NB4 (cell line): Measurements from ENCODE around the gene CLIC5.
"Not testable (repeated sequence)": the region's sequence is repeated elsewhere in the genome, so short reads cannot be mapped to it uniquely, and the experiment has no call there.

Experiments used
- DNase-seq: peaks from one replicate; pipeline ENCODE4 v3.0.0; 2010; ENCODE audit warnings: low read depth
- H3K4me3 ChIP-seq: one replicate; pipeline ENCODE4 v1.5.1; 2011; ENCODE audit warnings: mild to moderate bottlenecking, low read depth, low read length, moderate library complexity
- CTCF ChIP-seq: IDR thresholded peaks from one replicate; pipeline ENCODE4 v1.5.1; 2012; ENCODE audit warnings: low read depth, low read length
- MAX ChIP-seq: IDR thresholded peaks from 2 replicates; pipeline ENCODE4 v1.6.1; 2011; ENCODE audit warnings: low read depth, low read length
- MYC ChIP-seq: IDR thresholded peaks from 2 replicates; pipeline ENCODE4 v1.6.1; 2011; ENCODE audit warnings: low read depth, low read length
- POLR2A ChIP-seq: IDR thresholded peaks from 2 replicates; pipeline ENCODE4 v1.6.1; 2011; ENCODE audit warnings: mild to moderate bottlenecking; ENCODE audit not compliant: insufficient read length; ENCODE audit errors: extremely low read depth

Gene CLIC5

GRCh38 chr6:45929421-45930361 is 86.0 kb downstream of the CLIC5 start:
- peak; percentile 9 for DNase-seq
- H3K4me3 ChIP-seq: no peak overlapping the region
- TF ChIP-seq MAX: no peak
- TF ChIP-seq MYC: no peak
- no peak for TF ChIP-seq POLR2A
- no peak for TF ChIP-seq CTCF

GRCh38 chr6:45928721-45929305 is 86.8 kb downstream of the CLIC5 start:
- no peak for TF ChIP-seq CTCF
- TF ChIP-seq MAX: no peak
- no peak for TF ChIP-seq MYC
- TF ChIP-seq POLR2A: no peak
- DNase-seq: no peak
- no peak overlapping the region for H3K4me3 ChIP-seq

- TF ChIP-seq MYC (no peak), CTCF (no peak), POLR2A (no peak), MAX (no peak)
- no peak for DNase-seq
Observed at GRCh38 chr6:45927421-45928320, 88.0 kb downstream of the CLIC5 start.

GRCh38 chr6:45926423-45926822 is 89.2 kb downstream of the CLIC5 start:
- not testable (repeated sequence) for DNase-seq, H3K4me3 ChIP-seq

More at GRCh38 chr6:45927421-45928320, 88.0 kb downstream of the CLIC5 start:
- H3K4me3 ChIP-seq: no peak overlapping the region

GRCh38 chr6:45924763-45925342 is 90.8 kb downstream of the CLIC5 start:
- H3K4me3 ChIP-seq: no peak overlapping the region
- TF ChIP-seq CTCF (no peak), MYC (no peak), POLR2A (no peak)
- no peak for DNase-seq
